IMR-90 (cell line): ENCODE results near the gene ZNF597.

Experiments used
- BHLHE40 ChIP-seq: fragments of 150-350 bp; IDR thresholded peaks from 2 replicates; pipeline ENCODE4 v1.6.1; 2016; ENCODE audit warnings: mild to moderate bottlenecking, low read depth, low read length
- CEBPB ChIP-seq: IDR thresholded peaks from 2 replicates; pipeline ENCODE4 v1.6.1; 2012; ENCODE audit warnings: low read depth, low read length, improper control_type of control experiment
- CHD1 ChIP-seq: IDR thresholded peaks from 2 replicates; pipeline ENCODE4 v1.6.1; 2012; ENCODE audit warnings: low read depth, low read length, improper control_type of control experiment
- CTCF ChIP-seq: conservative IDR thresholded peaks from 2 replicates; pipeline ENCODE4 v1.5.1; 2012; ENCODE audit warnings: mild to moderate bottlenecking, low read depth, low read length, improper control_type of control experiment
- ELK1 ChIP-seq: fragments of 150-350 bp; IDR thresholded peaks from 2 replicates; pipeline ENCODE4 v1.6.1; 2016; ENCODE audit warnings: low read depth, mild to moderate bottlenecking, low read length, moderate library complexity, borderline replicate concordance
- FOS ChIP-seq: fragments of 150-350 bp; IDR thresholded peaks from 2 replicates; pipeline ENCODE4 v1.6.1; 2016; ENCODE audit warnings: low read depth, low read length
- MAFK ChIP-seq: IDR thresholded peaks from 2 replicates; pipeline ENCODE4 v1.6.1; 2012; ENCODE audit warnings: low read depth, low read length, improper control_type of control experiment
- MXI1 ChIP-seq: IDR thresholded peaks from 2 replicates; pipeline ENCODE4 v1.6.1; 2012; ENCODE audit warnings: low read depth, mild to moderate bottlenecking, low read length, moderate library complexity, borderline replicate concordance
- NFE2L2 ChIP-seq: fragments of 150-350 bp; IDR thresholded peaks from 2 replicates; pipeline ENCODE4 v1.6.1; 2016; ENCODE audit warnings: low read depth, mild to moderate bottlenecking, low read length
- POLR2A ChIP-seq: IDR thresholded peaks from 2 replicates; pipeline ENCODE4 v1.6.1; 2012; ENCODE audit warnings: mild to moderate bottlenecking, low read depth, low read length
- RAD21 ChIP-seq: IDR thresholded peaks from 2 replicates; pipeline ENCODE4 v1.6.1; 2012; ENCODE audit warnings: low read length, improper control_type of control experiment
- RFX5 ChIP-seq: IDR thresholded peaks from 2 replicates; pipeline ENCODE4 v1.8.0; 2012; ENCODE audit warnings: low read depth, mild to moderate bottlenecking, low read length, moderate library complexity
- SMC3 ChIP-seq: fragments of 150-350 bp; IDR thresholded peaks from 2 replicates; pipeline ENCODE4 v1.6.1; 2016; ENCODE audit warnings: low read depth, mild to moderate bottlenecking, antibody characterized with exemption, low read length, moderate library complexity
- USF2 ChIP-seq: fragments of 150-350 bp; IDR thresholded peaks from 2 replicates; pipeline ENCODE4 v1.6.1; 2017; ENCODE audit warnings: mild to moderate bottlenecking, antibody characterized with exemption, low read length, low read depth

- no peak for TF ChIP-seq CTCF
- no peak for TF ChIP-seq MXI1
- TF ChIP-seq RFX5 = no peak
- TF ChIP-seq RAD21 = no peak
- no peak for TF ChIP-seq POLR2A
- TF ChIP-seq USF2 = no peak
- TF ChIP-seq BHLHE40 = no peak
- TF ChIP-seq SMC3 = no peak
- no peak for TF ChIP-seq NFE2L2
- TF ChIP-seq FOS = no peak
- TF ChIP-seq CEBPB = no peak
- no peak for TF ChIP-seq ELK1
- no peak for TF ChIP-seq MAFK
- TF ChIP-seq CHD1 = no peak
These were observed 42.9 kb downstream of the ZNF597 start for GRCh38 chr16:3400446-3400778.
